Measurements from ENCODE around the gene MAP9.
"Not testable (repeated sequence)": the region's sequence is repeated elsewhere in the genome, so short reads cannot be mapped to it uniquely, and the experiment has no call there.

The MAP9 gene

GRCh38 chr4:155376387-155377268 is at the start of gene MAP9:
Gene MAP9 (minus strand): TSS chr4:155376965. CDS start chr4:155375850, 1,115 bp downstream.
- no peak for FAIRE-seq

- not testable (repeated sequence) for FAIRE-seq
These were observed 48.0 kb upstream of the MAP9 start for GRCh38 chr4:155424778-155425177.

DNA sequence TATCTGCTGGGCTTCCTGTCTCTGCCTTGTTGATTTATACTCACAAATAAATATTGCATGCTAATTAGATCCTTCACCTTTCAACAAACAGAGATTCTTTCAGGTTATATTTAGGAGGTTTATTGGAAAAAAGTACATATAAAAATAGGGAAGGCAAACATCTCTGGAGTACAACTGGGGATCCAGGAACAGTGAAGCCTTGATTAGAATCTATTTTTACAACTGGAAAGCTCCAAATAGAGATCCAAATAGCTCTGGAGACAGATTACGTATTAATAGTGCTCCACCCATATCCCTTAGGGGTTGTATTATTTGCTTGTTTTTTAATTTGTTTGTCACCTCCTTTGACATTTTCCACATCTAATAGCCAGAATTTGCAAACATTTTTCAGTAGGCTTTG is 46.9 kb upstream of the MAP9 start:
- FAIRE-seq, result no peak

DNA sequence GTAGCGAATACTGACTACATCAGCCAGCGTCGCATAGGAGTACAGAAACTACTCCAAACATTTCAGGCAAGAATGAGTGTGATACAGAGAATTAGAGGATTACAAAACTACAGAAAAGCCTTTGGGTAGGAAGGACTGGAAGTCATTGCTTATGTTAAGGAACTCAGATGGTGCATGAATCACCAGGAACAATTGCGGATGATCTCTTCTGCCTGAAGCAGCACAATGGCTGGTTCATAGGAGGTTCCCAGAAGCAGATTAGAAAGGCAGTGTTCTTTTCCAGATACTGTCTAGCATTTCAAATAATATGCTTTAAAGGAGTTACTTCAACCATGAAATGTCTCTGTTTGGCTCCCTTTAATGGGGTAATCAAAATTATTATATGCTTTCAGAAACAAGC is 42.5 kb upstream of the MAP9 start:
- no peak for FAIRE-seq

DNA sequence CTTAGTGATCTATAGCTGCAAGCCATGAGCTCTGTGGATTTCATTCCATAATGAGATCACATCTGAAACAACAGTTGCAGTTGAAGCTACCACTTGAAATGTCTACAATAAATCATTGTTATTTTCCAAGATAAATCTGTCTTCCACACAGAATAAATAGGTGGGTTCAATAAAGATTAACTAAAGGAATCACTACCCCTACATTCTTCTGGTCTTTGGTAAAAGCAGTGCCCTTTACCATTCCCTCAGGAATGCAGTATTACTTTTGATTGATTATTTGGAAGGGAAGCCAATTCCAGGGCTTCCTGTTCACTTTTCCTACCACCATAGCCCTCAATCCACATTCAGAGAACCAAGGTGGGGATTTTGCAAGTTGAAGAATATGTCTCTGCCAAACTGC is 38.9 kb upstream of the MAP9 start:
- FAIRE-seq, result no peak

GRCh38 chr4:155413451-155413850 is 36.7 kb upstream of the MAP9 start:
- no peak for FAIRE-seq

- FAIRE-seq, result no peak
These were observed 34.8 kb upstream of the MAP9 start for GRCh38 chr4:155411546-155411945.

- FAIRE-seq, result no peak
These were observed 32.0 kb upstream of the MAP9 start for GRCh38 chr4:155408796-155409195.

GRCh38 chr4:155407480-155407879 is 30.7 kb upstream of the MAP9 start:
- no peak for FAIRE-seq

DNA sequence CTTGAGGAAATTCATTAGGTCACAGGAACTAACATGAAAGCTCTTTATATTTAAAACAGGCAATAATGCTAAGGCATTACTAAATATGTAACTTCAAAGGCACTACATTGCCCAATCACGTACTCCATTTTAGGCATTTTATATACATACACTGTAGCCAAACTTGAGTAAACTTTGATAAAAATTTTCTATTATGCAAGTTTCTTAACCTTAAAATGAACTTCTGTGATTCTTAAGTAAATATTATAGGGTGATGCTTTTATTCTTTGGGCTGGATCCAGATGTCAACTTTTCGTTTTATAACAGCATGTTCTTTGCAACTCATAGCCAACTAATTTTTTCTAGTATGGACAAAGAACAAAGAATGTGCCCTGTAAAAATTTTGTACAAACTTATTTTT is 28.3 kb upstream of the MAP9 start:
- FAIRE-seq, result no peak

GRCh38 chr4:155403886-155404285 is 27.1 kb upstream of the MAP9 start:
- FAIRE-seq, result no peak

- no peak for FAIRE-seq
These were observed 26.2 kb upstream of the MAP9 start for GRCh38 chr4:155402941-155403340.

DNA sequence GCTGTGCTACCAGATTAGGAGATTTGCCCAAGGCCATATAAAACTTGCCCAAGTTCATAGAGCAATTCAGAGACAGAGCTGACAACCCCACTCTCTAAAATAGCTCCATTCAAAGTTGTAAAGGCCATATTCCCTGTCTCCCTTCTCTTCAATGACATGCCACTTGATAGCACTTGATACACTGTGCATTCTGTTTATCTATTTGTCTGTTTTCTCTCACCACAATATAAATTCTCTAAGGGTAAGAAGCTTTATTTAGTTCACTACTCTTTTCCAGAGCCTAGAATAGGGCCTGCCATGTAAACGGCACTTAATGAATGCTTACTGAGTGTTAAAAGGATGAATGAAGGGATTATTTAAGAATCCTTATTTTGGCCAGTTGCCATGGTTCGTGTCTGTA is 24.1 kb upstream of the MAP9 start:
- no peak for FAIRE-seq

DNA sequence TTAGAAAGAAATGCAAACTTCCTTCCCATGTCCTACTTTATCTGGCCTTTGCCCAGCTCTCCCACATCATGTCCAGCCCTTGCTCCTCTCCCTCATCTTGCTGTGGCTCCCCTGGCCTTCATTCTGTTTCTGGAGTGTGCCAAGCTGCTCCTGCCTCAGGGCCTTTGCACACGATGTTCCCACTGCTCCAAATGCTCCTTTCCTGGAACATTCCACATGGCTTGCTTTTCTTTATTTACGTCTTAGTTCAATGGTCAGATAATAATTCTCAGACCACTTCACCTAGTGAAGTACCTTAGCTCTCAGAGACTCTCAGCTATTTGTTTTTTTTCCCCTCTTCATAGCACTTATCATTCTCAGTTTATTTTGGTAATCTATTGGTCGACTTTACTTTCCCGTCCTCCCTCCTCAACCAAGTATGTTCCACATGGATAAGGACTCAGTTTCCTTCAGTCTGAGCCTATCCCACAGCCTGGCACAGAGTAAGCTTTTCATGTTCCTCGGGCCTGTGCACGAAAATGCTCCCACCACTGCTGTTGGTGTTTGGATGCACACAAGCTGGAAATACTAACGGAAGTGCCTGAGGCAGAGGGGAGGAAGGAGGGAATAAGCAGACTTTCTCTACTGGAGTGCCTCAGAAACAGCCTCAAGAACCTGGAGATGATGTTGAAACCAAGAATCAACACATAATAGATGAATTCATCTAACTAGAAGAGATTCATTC is 23.4 kb upstream of the MAP9 start:
- no peak for FAIRE-seq

DNA sequence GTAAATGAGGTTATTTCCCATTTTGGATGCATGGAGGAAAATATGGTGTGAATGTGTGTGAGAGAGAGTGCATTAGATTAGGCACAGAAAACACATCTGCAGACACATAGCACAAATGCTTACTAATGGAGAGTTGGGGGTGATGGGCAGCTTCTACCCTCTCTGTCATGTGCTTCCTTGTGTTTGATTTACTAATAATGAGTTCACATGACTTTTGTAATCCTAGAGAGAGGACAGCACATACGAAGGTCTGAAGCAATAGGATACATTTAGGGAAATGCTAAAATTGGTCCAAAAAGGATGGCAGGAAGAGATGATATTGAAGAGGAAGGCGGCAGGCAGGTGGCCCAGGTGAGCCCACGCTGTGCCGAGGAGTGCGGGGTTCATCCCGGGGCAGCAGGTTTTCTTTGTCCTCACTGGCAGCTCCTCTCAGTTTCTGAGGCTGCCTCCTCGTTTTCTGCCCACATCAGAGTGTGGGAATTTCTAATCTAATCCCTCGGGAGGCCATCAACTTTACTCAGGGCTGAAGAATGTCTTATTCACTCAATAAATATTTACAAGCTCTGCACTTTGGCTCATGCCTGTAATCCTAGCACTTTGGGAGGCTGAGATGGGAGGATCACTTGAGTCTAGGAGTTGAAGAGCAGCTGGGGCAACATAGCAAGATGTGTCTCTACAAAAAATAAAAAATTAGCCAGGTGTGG is 15.9 kb upstream of the MAP9 start:
- FAIRE-seq, result no peak

GRCh38 chr4:155391932-155392331 is 15.2 kb upstream of the MAP9 start:
- FAIRE-seq, result no peak

DNA sequence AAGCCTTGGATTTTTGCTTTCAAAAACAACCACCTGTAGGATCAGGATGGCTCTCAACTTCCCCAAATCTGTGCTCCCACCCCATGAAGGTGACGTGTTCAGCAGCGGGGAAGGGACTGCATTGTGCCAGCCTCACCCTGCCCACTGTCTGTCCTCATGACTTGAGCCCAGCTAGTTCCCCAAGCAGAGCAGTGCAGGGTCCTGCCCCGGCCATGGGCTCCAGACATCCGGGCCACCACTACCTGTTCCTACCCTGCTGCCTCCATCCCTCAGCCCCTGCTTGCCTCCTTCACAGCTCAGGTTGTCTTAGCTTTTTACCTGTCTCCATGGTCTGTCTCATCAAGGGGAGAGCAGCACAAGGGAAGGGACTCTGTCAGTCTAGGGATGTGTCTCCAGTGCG is 11.4 kb upstream of the MAP9 start:
- FAIRE-seq, result no peak

- no peak for FAIRE-seq
These were observed 6.8 kb upstream of the MAP9 start for GRCh38 chr4:155383541-155383940.

GRCh38 chr4:155377276-155377675 is 511 bp upstream of the MAP9 start:
- FAIRE-seq, result no peak

GRCh38 chr4:155371432-155372043 is 5.2 kb downstream of the MAP9 start:
- FAIRE-seq, result peak; percentile 5

- FAIRE-seq, result no peak
These were observed 9.2 kb downstream of the MAP9 start for GRCh38 chr4:155367608-155368007.

DNA sequence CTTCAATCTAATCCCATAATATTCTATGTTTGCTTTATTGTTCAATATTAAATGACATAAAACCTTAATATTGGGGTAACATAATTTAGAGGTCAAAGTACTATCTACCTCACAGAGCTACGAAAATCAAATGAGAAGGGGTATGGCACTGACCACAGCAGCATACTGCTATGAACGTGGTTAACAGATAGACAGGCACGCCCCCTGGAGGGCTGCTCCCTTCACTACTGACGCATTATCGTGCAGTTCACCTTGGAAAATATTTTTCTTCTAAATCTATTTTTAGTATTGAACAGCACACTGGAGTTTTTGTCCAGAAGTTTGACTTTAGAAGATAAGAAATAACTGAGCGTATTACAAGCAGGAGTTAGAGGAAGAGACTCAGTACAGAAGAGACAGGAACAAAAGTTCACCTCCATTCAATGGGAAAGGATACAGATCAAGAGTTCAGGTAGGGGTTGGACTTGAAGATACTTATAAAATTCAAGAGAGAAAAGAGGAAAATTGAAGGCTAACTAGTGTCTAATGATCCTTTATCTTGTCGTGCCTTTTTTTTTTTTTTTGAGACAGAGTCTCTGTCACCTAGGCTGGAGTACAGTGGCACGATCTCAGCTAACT is 22.7 kb downstream of the MAP9 start:
- no peak for FAIRE-seq

GRCh38 chr4:155342142-155342541 is 34.6 kb downstream of the MAP9 start:
- FAIRE-seq, result no peak
